ENCODE results near the gene DUSP15.

DNA sequence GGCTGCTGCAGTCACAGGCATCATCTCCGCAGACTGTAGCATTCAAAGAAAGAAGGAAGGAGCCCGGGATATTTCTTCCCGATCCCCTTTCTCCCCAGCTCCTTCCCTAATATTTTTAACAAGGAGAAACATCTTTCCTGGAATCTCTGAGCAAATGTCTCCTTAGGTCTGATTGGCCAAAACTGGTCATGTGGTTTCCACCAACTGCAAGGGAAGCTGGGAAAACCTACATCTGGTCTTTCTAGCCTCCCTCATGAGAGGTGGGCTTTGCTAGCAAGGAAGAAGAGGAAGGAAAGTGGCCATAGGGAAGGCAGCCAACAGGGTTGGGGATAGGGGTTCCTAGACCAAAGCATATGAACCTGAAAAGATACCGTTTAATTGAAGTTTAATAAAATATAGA is 46.4 kb upstream of the DUSP15 start:
- TF ChIP-seq CTCF (optimal IDR thresholded peaks at IDR 0.05 in 1 of 3, IDR thresholded peaks at IDR 0.05 in 1 of 3, conservative IDR thresholded peaks at IDR 0.05 in 1 of 3; ENCODE audit: extremely low read depth in 1 of 3, insufficient read depth in 2 of 3, low read length in 3 of 3) (no peak), EZH2 (IDR thresholded peaks at IDR 0.05; ENCODE audit: low read length) (no peak)

Measured in keratinocyte (primary cell).